HG03565 (cell line): ENCODE measurements around the gene TSPAN9.
A peak's percentile ranks its signal among the peaks of the same experiment; 100 is the strongest.

Experiments used
- ATAC-seq: cut with Tn5 transposase; IDR thresholded peaks from one replicate; pipeline ENCODE4 v1.9.1; 2021; ENCODE audit warnings: mild to moderate bottlenecking, moderate library complexity; ENCODE audit not compliant: unreplicated experiment

TSPAN9 gene

GRCh38 chr12:3288690-3289089 is 211.5 kb downstream of the TSPAN9 start:
- ATAC-seq: no peak

- no peak for ATAC-seq
These were observed 212.5 kb downstream of the TSPAN9 start for GRCh38 chr12:3289702-3290101.

- no peak for ATAC-seq
These were observed 214.8 kb downstream of the TSPAN9 start for GRCh38 chr12:3291939-3292338.

DNA sequence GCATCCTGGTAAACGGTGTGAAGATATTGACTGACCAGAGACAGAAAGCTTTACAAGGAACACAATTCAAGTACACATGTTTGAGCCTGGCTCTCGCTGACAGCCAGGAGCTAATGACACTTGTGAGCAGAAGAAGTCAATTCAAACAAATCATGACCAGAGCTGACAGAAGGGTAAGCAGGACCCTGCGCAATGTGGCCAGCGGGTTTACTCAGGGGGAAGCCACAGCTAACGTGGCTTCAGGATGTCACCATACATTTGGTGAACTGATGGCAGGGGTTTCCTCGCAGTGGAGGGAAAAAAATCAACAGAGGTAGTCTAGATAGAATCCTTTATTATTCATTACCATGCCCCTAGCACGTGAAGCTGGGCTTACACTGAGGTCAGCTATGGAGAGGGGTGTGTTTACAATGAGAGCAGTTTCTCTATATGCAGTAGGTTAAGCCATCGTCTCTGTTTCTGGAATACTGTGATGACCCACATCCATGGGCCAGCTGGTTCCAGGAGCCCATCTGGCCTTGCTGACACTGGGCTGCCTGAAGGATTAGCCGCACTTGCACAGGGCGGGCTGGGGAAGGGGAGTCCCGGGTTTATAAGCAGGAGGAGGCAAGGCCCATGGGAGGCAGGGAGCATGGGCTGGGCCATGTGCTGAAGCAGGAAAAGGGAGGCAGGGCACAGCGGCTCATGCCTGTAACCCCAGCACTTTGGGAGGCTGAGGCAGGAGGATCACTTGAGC is 215.7 kb downstream of the TSPAN9 start:
- no peak for ATAC-seq

- ATAC-seq: no peak
These were observed 216.4 kb downstream of the TSPAN9 start for GRCh38 chr12:3293446-3294161.

GRCh38 chr12:3294481-3294911 is 217.3 kb downstream of the TSPAN9 start:
- ATAC-seq: no peak

DNA sequence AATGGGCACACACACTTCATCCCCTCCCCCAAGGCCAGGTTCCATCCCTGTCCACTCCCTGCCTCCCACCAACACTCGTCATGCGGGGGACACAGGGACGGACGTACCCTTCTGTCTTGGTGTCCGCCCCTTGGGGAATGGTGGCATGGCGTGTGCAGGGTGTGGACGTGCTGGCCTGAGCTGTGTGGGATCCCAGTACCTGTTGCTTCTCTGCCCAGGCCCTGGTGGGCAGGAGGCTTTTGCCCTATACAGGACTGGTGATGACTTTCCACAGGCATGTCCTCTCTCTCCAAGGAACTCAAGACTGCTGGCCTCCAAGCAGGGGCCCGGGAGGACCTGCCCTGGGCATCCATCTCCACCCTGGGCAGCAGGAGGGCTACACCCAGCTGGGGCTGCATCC is 218.0 kb downstream of the TSPAN9 start:
- ATAC-seq: no peak

DNA sequence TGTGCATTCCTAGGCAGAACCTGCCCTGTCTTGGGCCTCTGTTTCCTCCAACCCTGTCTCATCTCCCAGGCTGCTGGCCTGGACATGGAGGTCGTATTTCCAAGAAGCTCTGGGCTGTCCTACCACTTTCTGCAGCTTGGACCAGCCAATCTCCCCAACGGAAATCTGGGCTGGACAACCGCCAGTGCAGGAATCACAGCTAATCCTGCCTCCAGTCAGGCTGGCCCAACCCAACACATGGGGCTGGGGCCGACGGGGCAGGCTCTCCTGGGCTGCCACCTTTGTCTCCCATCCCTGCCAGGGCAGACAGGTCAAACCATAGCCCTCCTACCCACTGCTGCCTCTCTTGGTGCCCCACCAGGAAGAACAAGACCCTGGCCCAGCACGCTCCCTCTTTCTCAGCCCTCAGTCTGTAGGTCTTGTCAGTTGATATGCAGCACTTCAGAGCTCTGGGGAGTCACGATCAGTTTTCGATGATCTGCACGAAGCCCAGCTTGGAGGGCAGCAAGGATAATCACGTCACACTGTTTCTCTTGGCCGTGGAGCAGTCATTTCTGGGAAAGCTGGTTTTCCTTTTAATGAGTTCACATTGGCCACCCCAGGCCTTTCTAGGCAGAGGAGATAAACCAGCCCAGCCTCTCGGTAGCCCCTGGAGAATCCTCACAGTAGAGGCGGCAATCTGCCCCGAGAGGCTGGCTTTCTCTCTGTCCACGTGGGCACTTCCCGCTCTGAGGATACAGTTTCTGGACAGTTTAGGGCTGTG is 218.6 kb downstream of the TSPAN9 start:
- ATAC-seq: no peak

DNA sequence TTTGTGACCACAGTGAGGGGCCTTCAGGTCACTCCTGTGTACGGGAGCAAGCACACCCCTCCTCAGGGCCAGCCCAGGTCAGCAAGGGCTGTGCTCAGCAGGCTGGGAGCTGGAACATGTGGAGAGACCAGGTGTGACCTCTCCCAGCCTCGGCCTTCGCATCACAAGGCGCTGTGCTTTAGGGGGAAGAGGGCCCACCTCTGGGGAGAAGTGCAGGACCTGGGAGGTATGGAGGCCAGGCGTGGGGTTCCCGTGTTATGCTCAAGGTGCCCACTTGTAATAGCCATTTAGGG is 219.2 kb downstream of the TSPAN9 start:
- ATAC-seq: no peak

DNA sequence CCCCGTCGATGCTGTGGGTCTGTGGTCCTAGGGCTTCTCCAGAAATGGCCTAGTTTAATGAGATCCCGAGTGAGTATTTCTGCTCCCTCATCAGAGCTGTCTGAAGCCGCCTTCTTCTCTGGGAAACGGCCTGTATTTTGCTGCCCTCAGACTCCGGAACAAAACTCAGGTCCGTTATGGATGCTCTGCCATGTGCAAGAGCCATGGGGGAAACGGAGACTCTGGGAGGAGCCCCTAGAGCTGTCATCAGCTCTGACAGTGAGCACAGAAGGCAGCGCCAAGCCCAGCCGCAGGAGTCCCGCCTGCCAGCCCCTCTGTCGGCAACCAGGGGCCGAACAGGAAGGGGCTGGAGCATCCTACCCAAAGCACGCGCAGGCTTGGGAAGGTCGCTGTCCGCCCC is 221.4 kb downstream of the TSPAN9 start:
- ATAC-seq: no peak

- ATAC-seq: peak; percentile 60
These were observed 223.0 kb downstream of the TSPAN9 start for GRCh38 chr12:3299929-3300832.

GRCh38 chr12:3300833-3301401 is 223.7 kb downstream of the TSPAN9 start:
- no peak for ATAC-seq

DNA sequence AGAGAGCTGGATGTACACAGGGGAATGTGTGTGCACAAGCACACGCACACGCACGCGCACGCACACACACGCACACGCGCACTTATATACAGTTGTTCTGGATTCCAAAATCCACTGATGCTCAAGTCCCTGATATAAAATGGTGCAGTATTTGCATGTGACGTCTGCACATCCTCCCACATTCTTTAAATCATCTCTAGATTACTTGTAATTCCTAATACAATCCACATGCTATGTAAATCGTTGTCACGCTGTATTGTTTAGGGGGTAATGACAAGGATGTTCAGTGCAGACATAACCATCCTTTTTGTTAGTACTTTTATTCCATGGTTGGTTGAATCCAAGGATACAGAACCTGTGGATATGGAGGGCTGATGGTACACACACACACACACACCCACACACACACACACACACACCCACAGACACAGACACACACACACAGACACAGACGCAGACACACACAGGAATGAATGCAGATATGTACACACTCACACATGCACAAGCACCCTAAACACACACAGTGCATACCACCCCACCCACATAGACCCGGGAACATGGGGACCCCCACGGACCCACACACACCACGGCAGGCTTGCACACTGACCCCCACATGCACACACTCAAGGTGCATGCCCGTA is 225.3 kb downstream of the TSPAN9 start:
- ATAC-seq: no peak

DNA sequence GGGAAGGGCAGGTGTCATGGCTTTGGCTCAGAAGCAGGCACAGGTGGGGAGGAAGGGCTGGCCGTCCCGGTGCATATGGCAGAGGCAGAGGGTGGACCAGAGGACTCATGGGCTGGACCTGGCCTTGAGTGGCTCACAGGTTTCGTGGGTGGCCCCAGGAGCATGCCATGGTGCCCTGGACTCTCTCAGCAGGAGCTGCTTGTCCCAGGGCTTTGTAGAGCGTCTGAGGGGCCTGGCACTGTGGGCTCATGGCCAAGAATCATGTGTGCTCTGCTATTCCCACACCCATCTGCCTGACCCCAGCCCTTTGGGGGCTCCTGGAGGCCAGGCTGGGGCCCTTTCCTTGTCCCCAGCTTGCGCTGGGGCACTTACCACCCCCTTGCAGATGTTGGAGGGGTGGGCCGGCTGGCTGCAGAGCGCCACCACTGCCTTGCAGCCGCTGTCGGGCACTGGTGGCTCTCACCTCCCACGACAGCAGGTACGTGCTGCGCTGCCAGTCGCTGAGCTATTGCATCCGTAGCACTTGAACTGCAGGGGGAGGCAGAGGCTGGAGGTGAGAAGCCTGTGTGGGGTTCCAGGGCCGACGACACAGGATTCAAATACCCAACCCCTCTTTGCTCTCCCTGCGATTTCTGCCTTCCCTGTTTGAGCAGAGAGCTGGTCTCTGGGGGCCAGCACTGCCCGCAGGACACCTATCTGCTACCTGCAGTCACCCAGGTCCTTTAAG is 226.4 kb downstream of the TSPAN9 start:
- no peak for ATAC-seq

DNA sequence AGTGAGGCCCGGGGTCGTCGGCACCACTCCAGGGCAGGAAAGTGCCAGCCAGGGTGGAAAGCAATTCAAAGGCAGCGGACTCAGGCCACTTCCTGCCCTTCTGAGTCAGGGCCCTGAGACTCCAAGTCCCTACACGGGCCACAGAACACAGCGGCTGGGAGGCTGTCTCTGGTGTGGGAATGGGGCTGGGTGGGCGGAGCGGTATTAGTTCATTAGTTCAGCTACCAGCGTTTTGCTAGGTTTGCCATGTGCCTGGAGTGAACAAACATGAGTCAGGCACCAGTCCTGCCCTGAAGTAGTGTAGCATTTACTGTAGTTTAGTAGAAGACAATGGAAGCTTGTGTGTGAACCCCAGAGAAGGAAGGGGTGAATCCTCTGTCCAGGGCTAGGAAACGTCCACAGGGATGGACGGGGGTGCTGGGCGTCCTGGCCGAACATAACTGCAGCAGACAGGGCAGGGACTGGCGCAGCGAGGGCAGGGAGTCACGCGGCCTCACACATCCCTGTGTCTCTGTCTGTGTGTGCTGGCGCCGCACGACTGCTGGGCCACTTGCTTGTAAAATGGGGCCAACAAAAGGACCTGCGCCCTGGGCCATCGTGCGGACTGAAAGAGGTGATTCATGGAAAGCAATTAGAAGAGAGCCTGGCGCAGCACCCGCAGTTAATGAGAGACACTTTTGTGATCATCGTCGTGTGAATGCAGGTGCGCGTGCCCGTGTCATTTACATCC is 227.4 kb downstream of the TSPAN9 start:
- ATAC-seq: no peak

GRCh38 chr12:3305464-3305863 is 228.3 kb downstream of the TSPAN9 start:
- no peak for ATAC-seq

- no peak for ATAC-seq
These were observed 228.9 kb downstream of the TSPAN9 start for GRCh38 chr12:3305904-3306619.

DNA sequence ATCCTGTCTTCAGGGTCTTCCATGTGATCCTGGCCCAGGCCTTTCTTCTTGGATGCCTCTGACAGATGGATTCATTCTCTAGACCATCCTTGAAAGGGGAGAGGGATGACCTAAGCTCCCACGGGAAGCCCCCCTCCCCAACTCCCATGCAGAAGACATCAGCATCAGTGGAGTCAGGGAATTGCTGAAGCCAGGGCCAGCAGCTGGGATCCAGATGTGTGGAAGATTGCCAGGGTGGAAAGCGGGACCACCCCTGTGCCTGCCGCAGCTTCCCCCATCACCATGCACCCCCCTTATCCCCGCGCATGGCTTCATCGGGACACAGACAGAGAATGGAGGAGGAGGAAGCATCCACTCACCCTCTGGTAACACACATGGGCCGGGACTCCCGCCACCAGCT is 230.2 kb downstream of the TSPAN9 start:
- no peak for ATAC-seq
